HG03571 (cell line): Measurements from ENCODE around the gene PADI6.

Experiments used
- ATAC-seq: cut with Tn5 transposase; IDR thresholded peaks from one replicate; pipeline ENCODE4 v1.9.1; 2021; ENCODE audit not compliant: unreplicated experiment

The PADI6 gene

DNA sequence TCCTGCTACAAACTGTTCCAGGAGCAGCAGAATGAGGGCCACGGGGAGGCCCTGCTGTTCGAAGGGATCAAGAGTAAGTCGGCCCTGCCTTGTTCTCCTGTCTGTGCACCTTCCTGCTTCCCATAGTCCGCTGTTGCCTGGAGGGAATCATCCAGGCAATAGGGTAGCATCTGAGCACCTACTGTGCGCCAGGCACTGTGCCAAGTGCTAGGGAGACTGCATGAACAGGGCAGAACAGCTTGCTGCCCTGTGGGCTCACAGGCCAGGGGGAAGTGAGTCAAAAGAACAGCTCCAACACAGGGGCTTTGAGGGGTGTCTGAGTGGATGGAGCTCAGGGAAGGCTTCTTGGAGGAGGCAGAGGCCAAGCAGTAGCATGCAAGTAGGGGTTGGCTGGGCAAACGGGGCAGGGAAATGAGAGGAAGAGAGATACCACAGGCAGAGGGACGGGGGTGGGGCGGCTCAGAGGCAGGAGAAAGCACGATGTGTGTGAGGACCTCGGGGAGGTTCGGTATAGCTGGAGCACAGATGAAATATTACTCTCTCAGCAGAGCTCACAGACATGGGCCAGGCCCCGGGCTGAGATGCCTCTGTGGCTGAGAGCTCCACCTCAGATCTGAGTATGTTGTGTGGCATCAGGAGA, 15.5 kb upstream of the PADI6 start:
- no peak for ATAC-seq

DNA sequence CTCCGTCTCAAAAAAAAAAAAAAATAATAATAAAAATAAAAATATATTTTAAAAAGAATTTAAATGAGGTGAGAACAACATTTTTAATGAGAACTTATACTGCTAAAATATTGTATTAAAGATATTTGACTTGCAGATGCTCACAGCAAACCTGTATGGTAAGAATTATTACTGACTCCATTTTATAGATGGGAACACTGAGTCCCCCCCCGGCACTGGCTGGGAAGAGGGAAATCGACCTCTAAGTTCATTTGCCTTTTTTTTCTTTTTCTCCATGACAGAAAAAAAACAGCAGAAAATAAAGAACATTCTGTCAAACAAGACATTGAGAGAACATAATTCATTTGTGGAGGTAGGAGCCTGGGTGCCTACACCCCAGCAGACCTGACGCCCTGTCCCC, 13.4 kb upstream of the PADI6 start:
- ATAC-seq, result no peak

DNA sequence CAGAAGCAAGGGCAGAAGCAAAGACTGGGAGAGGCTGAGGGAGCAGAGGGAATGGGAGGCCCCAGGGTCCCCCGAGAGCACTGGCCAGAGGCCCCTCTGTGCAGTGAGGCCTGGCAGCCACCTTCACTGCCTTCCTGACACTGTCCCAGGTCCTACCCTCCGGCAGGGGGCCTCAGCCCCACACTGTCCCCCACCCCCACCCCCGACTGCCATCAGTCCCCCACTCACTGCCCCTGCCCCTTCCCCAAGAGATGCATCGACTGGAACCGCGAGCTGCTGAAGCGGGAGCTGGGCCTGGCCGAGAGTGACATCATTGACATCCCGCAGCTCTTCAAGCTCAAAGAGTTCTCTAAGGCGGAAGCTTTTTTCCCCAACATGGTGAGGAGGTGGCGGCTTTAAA, 13.0 kb upstream of the PADI6 start:
- ATAC-seq, result no peak

DNA sequence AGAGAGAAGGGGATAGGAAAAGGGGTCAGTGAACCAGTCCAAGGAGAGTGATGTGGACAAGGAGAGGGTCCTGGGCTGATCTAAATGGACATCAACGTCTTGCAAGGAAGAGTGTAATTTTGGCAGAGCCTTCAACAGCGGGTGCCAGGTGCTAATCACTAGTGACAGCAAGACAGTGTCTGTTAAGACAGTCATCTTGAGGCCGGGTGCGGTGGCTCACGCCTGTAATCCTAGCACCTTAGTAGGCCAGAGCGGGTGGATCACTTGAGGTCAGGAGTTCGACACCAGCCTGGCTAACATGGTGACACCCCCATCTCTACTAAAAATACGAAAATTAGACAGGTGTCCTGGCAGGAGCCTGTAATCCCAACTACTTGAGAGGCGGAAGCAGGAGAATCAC, 12.2 kb upstream of the PADI6 start:
- ATAC-seq, result no peak

DNA sequence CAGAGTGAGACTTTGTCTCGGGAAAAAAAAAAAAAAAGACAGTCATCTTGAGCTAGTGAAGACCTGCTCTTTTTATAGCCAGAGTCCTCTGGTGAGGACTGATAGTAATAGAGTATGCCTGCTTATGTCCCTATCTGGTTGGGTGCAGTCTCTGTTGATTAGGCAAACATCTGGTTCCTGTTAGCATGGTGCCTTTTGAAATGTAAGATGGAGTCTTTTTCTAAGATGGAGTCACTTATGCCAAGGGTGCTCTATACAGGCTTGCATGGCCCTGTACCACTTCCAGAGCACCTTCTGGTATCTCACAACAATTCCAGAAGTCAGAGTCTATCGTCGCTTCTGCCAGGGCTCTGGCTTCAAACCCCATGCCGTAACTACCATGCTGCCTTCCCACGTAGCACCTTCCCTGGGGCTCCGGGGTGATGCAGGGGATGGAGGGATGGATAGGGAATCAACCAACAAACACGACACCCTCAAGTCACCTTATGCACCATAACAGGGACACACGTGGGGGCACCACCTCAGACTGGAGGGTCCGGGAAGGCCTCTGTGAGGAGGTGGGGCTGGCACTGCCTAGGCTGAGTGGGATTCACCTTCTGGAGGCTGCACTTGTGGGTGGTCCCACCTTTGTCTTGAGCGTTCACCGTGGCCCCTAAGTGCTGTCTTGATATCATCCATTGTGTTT, 11.6 kb upstream of the PADI6 start:
- no peak for ATAC-seq

DNA sequence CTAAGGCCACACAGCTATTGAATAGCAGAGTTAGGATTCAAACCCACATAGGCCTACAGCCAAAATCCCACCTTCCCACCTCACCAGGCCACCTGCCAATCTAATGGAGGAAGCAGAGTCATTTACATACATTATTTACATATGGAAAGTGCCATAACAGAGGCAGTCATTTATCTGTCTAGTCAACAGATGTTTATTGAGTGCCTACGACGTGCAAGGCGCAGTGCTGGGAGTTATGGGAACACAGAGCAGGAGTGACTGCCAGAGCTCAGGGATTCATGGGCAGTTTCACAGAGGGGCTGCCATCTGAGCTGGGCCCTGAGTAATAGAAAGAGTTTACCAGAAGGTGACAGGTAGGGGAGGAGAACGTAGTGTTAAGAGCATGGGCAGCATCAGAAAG, 10.3 kb upstream of the PADI6 start:
- ATAC-seq, result no peak

DNA sequence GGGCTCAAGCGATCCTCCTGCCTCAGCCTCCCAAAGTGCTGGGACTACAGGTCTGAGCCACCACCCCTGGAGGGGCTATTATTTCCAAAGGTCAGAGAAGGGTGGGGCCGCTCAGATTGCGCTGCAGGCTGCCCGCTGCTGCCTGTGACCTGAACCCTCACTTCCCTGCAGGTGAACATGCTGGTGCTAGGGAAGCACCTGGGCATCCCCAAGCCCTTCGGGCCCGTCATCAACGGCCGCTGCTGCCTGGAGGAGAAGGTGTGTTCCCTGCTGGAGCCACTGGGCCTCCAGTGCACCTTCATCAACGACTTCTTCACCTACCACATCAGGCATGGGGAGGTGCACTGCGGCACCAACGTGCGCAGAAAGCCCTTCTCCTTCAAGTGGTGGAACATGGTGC, 8.6 kb upstream of the PADI6 start:
- ATAC-seq, result no peak

GRCh38 chr1:17363771-17364170, 8.2 kb upstream of the PADI6 start:
- no peak for ATAC-seq

DNA sequence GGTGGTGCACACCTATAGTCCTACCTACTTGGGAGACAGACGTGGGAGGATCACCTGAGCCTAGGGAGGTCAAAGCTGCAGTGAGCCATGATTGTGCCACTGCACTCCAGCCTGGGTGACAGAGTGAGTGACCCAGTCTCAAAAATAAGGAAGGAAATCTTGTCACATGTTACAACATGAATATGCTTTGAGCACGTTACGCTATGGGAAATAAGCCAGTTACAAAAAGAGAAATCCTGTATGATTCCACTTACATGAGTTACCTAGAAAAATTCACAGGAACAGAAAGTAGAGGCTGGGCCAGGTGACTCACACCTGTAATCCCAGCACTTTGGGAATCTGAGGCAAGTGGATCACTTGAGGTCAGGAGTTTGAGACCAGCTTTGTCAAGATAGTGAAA, 6.7 kb upstream of the PADI6 start:
- no peak for ATAC-seq

DNA sequence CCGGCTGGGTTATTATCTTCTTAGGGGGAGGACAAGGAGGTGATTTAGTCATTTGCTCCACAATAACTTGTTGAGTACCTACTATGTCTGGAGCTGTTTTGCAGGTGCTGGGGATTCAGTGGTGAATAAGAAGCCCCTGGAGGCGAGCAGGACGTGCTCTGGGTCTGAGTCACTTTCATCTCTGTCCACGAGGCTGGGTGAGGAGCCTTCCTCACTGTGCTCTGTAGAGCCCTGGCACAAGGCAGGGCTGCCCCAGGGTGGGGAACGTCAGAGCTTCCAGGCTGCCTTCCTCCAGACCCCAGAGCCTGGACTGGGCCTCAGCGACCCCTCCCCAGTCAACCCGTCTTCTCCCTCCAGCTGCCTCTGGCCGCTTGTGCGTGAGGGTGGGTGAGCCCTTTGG, 2.5 kb upstream of the PADI6 start:
- ATAC-seq, result no peak

DNA sequence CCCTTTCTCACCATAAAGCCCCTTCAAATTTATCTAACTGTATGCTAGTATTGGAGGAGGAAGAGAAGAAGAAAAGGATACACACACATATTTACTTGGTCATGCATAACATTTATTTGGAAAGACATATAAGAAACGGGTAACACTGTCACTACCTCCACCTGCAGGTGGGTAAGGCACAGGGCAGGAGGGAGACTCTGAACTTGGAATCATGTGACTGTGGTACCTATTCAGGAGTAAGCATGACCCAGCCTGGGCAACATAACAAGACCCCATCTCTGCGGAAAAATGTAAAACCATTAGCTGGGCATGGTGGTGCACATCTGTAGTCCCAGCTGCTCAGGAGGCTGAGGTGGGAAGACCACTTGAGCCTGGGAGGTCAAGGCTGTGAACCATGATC, 1.4 kb upstream of the PADI6 start:
- ATAC-seq, result no peak

DNA sequence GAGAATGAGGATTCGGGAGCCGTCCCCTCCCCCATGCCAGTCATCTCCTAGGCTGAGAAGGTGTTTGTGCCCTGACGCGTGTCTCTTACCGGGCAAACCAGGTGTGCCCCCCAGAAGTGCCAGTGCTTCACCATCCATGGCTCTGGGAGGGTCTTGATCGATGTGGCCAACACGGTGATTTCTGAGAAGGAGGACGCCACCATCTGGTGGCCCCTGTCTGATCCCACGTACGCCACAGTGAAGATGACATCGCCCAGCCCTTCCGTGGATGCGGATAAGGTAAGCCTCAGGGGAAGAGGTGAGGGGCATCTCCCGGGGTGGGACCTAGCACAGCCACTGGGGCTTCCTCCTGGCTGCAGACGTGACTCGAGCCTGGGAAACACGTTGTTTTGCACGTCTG, 959 bp downstream of the PADI6 start:
- no peak for ATAC-seq

- ATAC-seq, result no peak
Observed at GRCh38 chr1:17375651-17376050, 3.7 kb downstream of the PADI6 start.

- no peak for ATAC-seq
Observed at GRCh38 chr1:17377325-17377953, 5.4 kb downstream of the PADI6 start.

- no peak for ATAC-seq
Observed at GRCh38 chr1:17381161-17381560, 9.2 kb downstream of the PADI6 start.

DNA sequence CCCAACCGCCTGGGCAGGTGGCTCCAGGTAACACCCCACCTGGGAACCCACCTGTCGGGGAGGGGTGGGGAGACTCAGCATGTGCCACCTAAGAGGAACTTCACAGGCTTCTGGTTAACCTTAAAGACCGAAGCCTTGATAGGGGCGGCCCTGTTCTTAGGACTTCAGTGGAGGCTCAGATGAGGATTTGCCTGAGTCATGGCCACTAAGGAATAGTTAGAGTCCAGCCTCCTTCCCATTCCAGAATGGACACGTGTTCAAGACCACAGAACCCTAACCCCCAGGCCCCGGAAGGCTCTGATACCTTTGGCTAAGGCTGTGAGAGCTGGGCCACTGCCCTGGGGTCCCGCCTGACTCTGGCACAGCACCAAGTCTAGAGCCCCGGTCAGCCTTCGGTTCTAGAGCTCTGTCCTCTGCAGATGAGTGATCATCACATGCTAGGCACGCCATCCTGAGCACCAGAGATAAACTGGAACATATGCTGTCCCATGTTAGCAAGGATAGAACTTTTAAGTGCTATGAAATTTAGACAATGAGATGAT, 20.3 kb downstream of the PADI6 start:
- no peak for ATAC-seq

GRCh38 chr1:17393230-17393629, 21.2 kb downstream of the PADI6 start:
- no peak for ATAC-seq

DNA sequence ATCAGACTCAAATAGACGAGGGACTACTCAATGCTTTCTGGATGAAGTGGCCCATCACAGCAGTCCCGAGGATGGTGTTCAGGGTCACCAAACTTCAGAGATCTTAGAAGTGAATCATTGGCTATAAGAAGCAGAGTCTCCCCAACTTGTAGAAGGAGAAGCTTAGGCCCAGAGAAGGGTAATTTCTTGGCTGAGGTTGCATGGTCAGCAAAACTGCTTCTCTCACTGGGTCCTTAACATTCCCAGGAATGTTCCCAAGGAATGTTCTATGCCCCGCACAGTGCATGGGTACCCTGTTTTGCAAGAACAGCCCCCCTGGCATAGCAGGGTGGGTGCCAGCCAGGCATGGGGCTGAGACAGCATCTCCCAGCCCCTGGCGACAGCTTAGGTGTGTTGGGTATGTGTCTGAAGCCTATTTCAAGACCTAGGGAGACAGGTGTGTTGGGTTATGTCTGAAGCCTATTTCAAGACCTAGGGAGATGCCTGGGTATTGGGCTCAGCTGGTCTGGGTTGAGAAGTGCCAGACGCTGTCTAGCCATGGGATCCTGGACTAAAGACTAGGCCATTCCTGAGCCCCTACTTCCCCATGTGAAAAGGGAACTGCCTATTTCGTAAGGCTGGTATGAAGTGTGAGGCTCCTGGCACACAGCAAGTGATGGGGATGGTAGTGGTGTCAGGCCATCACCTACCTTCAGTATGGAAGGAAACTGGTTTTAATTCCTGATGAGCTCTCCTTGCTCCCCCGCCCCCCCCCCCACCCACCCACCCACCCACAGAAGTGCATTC, 26.1 kb downstream of the PADI6 start:
- no peak for ATAC-seq

DNA sequence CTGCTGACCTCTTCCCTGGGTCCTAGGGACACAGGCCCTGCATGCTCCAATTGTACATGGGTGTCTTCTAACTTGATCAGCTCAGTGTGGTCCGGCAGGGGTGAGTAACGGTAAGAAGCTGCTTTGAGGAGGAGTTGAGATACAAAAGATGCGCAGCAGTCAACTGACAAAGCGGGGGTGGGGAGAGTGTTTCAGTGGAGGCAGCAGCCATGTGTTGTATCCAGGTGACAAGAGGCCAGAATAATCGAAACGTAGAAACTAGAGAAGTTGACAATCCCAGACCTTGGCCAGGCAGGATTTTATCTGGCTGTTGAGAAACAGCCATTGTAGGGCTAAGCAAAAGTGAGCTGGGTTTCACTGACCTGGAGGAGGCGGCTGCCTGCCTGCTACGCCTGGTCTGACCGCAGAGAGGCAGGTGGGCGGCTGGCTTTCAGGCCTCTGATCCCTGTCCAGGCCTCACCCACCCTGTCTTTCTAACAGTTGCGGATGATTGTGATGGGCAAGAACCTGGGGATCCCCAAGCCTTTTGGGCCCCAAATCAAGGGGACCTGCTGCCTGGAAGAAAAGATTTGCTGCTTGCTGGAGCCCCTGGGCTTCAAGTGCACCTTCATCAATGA, 28.8 kb downstream of the PADI6 start:
- ATAC-seq, result no peak

DNA sequence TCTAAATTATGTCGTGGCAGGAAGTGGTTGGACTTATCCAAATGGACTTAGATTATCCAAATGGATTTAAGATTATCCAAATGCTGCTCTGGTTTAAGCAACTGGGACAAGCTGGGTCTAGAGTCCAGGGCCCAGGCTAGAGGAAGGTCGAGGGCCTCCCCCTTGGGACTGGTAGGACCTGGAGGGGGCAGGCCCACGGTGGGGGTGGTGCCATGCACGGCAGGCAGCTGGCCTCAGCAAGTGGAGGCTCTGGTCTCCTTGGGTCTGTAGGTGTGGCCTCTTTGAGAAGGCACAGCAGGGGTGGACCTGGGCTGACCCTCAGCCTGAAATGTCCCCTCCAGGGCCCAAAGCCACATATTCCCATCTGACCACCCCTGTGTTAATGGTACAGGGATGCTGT, 29.8 kb downstream of the PADI6 start:
- ATAC-seq, result no peak

DNA sequence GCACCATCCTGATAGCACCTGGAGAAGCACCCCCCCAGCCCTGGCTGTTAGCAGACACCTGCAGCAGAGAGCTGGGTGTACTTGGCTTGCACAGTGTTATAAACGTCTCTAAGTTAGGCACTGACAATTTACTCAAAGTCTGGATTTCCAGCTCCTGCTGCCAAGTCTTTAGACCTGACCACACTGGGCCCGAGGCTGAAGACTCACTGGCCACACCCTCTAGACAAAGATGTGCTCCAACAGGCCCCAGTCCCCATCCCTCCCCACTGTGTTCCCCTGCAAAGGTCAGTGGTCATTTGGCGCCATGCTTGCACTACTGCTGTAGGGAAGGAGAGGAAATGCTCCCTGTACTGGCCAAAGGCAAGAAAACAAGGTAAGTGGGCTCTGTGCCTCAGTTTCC, 31.1 kb downstream of the PADI6 start:
- ATAC-seq, result no peak
